K562 (cell line): ENCODE data around the gene KCNAB2. TPM values are rescaled to one million over a fixed set of nuclear protein-coding genes. Genes with fewer than 3 reads are reported as not detected.

Source experiments
- CBX3 ChIP-seq, 2 experiments: IDR thresholded peaks; 1 replicate in 1 of 2; 2 replicates in 1 of 2; pipeline ENCODE4 v1.6.1; 2012; ENCODE audit warnings: inconsistent platforms in 2 of 2, low read length in 2 of 2, borderline replicate concordance in 1 of 2, control low read depth in 1 of 2
- ETV1 ChIP-seq: fragments of 450-650 bp; conservative IDR thresholded peaks from 2 replicates; pipeline ENCODE4 v1.6.1; 2016; ENCODE audit warnings: missing genetic modification characterization, control low read depth, low read depth, missing compliant biosample characterization
- FOXP1 ChIP-seq: sonication (generic); formaldehyde crosslinking; IDR thresholded peaks from 2 replicates; pipeline ENCODE4 v1.8.0; 2022; ENCODE audit warnings: mild to moderate bottlenecking, missing genetic modification reagents
- KLF16 ChIP-seq: IDR thresholded peaks from 2 replicates; pipeline ENCODE4 v1.6.1; 2016; ENCODE audit warnings: antibody characterized with exemption
- NRF1 ChIP-seq, 2 experiments: fragments of 450-650 bp; IDR thresholded peaks in 1 of 2; conservative IDR thresholded peaks in 1 of 2; 2 replicates each; pipeline ENCODE4 v1.6.1; 2014; ENCODE audit warnings: mild to moderate bottlenecking in 2 of 2
- TCF7 ChIP-seq: sonication (generic); IDR thresholded peaks from 2 replicates; pipeline ENCODE4 v1.6.1; 2016; ENCODE audit warnings: antibody characterized with exemption, borderline replicate concordance
- ZKSCAN8 ChIP-seq: fragments of 200-800 bp; sonication (Bioruptor generic); IDR thresholded peaks from 2 replicates; pipeline ENCODE4 v1.6.1; 2016; ENCODE audit warnings: missing genetic modification characterization, missing compliant biosample characterization
- ZNF282 ChIP-seq: sonication (generic); formaldehyde crosslinking; IDR thresholded peaks from 2 replicates; pipeline ENCODE4 v1.8.1; 2023; ENCODE audit warnings: missing genetic modification reagents
- ZNF830 ChIP-seq: fragments of 250-450 bp; sonication (Bioruptor Pico); IDR thresholded peaks from 2 replicates; pipeline ENCODE4 v1.5.0; 2021; ENCODE audit warnings: mild to moderate bottlenecking
- polyA plus RNA-seq, 8 experiments: library from polyadenylated mRNA; depleted of rRNA in 4 of 8; stranded (reverse) in 5 of 8; unstranded in 3 of 8; fragments of >200 nt; fragmentation: Nextera tagmentation in 2 of 8; fragmentation: Illumina TruSeq in 1 of 8; extraction: Ambion mirVana in 2 of 8; extraction: Trizol in 1 of 8; gene quantifications; 2 replicates each; pipeline versions ENCODE4 v1.2.1 to v1.2.3, GENCODE V29; 2011 to 2014; ENCODE audit warnings: inconsistent platforms in 1 of 8, missing spikeins in 1 of 8
- total RNA-seq, 7 experiments: library from RNA; depleted of rRNA in 6 of 7; stranded (reverse); fragments of >200 nt in 6 of 7; fragmentation: Illumina TruSeq in 2 of 7; extraction: Trizol in 2 of 7; gene quantifications; 2 replicates each; pipeline versions ENCODE4 v1.2.1 to v1.2.3, GENCODE V29; 2011 to 2021; ENCODE audit warnings: low replicate concordance in 1 of 7
- TF ChIP-seq, protein P1 (sequence below): fragments of 450-650 bp; IDR thresholded peaks from 2 replicates; pipeline ENCODE4 v1.6.1; 2018; ENCODE audit not compliant: partially characterized antibody
- TF ChIP-seq, protein P2 (sequence below): fragments of 450-650 bp; IDR thresholded peaks from 2 replicates; pipeline ENCODE4 v1.6.1; 2016
- TF ChIP-seq, protein P3 (sequence below): sonication (generic); formaldehyde crosslinking; IDR thresholded peaks from 2 replicates; pipeline ENCODE4 v1.8.0; 2022; ENCODE audit warnings: mild to moderate bottlenecking, missing genetic modification reagents
- TF ChIP-seq, protein P4 (sequence below): fragments of 250-450 bp; sonication (Bioruptor Pico); IDR thresholded peaks from 2 replicates; pipeline ENCODE4 v1.5.0; 2021; ENCODE audit warnings: mild to moderate bottlenecking, moderate library complexity

The KCNAB2 gene
- total and polyA plus RNA-seq, 9 of the 15 experiments (the other 6 are each of a cell fraction or from before 2014, with no cell fraction given) = 1.8 to 15.8 (median 7.1) TPM

DNA sequence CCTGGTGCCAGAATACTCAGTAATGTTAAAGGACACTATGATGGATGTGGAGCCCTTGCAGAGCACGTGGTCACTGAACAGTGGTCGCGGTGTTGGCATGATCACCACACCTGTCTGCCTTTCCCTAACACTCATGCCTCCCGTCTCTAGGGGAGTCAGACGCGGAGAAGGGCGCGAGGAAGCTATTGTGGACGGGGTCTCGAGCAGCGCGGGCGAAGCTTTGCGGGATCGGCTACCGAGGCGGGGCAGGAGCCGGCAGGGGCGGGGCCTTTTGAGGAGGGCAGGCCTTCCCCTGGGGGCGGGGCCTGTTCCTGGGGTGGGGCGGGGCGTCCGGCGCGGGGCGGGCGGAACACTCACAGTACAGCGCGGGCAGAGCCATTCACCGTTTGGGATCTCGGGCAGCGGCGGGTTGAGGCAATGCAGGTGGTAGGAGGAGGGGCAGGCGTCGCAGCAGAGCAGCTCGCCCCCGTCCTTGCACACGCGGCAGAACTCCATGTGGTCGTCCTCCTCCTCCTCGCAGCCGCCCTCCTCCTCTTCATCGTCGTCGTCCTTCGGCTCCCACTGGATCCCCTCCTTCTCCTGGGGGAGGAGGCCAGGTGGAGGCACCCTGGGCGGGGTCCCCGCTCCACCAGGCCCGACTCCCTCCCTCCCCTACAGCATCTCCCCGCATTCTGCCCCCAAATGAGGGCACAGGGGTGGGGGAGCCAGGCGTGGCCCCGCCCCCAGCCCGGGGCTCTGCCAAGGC lies 103.0 kb downstream of the KCNAB2 start (continued):
- TF ChIP-seq, protein P1, sequence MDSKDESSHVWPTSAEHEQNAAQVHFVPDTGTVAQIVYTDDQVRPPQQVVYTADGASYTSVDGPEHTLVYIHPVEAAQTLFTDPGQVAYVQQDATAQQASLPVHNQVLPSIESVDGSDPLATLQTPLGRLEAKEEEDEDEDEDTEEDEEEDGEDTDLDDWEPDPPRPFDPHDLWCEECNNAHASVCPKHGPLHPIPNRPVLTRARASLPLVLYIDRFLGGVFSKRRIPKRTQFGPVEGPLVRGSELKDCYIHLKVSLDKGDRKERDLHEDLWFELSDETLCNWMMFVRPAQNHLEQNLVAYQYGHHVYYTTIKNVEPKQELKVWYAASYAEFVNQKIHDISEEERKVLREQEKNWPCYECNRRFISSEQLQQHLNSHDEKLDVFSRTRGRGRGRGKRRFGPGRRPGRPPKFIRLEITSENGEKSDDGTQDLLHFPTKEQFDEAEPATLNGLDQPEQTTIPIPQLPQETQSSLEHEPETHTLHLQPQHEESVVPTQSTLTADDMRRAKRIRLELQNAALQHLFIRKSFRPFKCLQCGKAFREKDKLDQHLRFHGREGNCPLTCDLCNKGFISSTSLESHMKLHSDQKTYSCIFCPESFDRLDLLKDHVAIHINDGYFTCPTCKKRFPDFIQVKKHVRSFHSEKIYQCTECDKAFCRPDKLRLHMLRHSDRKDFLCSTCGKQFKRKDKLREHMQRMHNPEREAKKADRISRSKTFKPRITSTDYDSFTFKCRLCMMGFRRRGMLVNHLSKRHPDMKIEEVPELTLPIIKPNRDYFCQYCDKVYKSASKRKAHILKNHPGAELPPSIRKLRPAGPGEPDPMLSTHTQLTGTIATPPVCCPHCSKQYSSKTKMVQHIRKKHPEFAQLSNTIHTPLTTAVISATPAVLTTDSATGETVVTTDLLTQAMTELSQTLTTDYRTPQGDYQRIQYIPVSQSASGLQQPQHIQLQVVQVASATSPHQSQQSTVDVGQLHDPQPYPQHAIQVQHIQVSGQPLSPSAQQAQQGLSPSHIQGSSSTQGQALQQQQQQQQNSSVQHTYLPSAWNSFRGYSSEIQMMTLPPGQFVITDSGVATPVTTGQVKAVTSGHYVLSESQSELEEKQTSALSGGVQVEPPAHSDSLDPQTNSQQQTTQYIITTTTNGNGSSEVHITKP = peak; percentile 39
- TF ChIP-seq, protein P2, sequence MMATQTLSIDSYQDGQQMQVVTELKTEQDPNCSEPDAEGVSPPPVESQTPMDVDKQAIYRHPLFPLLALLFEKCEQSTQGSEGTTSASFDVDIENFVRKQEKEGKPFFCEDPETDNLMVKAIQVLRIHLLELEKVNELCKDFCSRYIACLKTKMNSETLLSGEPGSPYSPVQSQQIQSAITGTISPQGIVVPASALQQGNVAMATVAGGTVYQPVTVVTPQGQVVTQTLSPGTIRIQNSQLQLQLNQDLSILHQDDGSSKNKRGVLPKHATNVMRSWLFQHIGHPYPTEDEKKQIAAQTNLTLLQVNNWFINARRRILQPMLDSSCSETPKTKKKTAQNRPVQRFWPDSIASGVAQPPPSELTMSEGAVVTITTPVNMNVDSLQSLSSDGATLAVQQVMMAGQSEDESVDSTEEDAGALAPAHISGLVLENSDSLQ = peak; percentile 13; the same call in 1 of the 2 replicates
- TF ChIP-seq ZKSCAN8 (CRISPR knock-in tag) (no peak), CBX3 (IDR thresholded peaks at IDR 0.05; ENCODE audit: borderline replicate concordance in 1 of 2, low read length in 2 of 2) (peak in 1 of 2 experiments; percentile 72; a peak in 1 of 3 replicates), ZNF830 (CRISPR knock-in tag) (no peak), ETV1 (tag) (0 out of 2 replicates have a peak, but pooled peaks have one; percentile 23), NRF1 (conservative IDR thresholded peaks at IDR 0.05 in 1 of 2, IDR thresholded peaks at IDR 0.05 in 1 of 2) (peak in 1 of 2 experiments; percentile 46; a peak in 2 of 4 replicates), ZNF282 (no peak), FOXP1 (CRISPR knock-in tag) (0 out of 2 replicates have a peak, but pooled peaks have one; percentile 54), KLF16 (no peak), TCF7 (no peak)
- TF ChIP-seq, protein P3, sequence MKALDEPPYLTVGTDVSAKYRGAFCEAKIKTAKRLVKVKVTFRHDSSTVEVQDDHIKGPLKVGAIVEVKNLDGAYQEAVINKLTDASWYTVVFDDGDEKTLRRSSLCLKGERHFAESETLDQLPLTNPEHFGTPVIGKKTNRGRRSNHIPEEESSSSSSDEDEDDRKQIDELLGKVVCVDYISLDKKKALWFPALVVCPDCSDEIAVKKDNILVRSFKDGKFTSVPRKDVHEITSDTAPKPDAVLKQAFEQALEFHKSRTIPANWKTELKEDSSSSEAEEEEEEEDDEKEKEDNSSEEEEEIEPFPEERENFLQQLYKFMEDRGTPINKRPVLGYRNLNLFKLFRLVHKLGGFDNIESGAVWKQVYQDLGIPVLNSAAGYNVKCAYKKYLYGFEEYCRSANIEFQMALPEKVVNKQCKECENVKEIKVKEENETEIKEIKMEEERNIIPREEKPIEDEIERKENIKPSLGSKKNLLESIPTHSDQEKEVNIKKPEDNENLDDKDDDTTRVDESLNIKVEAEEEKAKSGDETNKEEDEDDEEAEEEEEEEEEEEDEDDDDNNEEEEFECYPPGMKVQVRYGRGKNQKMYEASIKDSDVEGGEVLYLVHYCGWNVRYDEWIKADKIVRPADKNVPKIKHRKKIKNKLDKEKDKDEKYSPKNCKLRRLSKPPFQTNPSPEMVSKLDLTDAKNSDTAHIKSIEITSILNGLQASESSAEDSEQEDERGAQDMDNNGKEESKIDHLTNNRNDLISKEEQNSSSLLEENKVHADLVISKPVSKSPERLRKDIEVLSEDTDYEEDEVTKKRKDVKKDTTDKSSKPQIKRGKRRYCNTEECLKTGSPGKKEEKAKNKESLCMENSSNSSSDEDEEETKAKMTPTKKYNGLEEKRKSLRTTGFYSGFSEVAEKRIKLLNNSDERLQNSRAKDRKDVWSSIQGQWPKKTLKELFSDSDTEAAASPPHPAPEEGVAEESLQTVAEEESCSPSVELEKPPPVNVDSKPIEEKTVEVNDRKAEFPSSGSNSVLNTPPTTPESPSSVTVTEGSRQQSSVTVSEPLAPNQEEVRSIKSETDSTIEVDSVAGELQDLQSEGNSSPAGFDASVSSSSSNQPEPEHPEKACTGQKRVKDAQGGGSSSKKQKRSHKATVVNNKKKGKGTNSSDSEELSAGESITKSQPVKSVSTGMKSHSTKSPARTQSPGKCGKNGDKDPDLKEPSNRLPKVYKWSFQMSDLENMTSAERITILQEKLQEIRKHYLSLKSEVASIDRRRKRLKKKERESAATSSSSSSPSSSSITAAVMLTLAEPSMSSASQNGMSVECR (CRISPR knock-in tag) = 0 out of 2 replicates have a peak, but pooled peaks have one; percentile 35
- TF ChIP-seq, protein P4, sequence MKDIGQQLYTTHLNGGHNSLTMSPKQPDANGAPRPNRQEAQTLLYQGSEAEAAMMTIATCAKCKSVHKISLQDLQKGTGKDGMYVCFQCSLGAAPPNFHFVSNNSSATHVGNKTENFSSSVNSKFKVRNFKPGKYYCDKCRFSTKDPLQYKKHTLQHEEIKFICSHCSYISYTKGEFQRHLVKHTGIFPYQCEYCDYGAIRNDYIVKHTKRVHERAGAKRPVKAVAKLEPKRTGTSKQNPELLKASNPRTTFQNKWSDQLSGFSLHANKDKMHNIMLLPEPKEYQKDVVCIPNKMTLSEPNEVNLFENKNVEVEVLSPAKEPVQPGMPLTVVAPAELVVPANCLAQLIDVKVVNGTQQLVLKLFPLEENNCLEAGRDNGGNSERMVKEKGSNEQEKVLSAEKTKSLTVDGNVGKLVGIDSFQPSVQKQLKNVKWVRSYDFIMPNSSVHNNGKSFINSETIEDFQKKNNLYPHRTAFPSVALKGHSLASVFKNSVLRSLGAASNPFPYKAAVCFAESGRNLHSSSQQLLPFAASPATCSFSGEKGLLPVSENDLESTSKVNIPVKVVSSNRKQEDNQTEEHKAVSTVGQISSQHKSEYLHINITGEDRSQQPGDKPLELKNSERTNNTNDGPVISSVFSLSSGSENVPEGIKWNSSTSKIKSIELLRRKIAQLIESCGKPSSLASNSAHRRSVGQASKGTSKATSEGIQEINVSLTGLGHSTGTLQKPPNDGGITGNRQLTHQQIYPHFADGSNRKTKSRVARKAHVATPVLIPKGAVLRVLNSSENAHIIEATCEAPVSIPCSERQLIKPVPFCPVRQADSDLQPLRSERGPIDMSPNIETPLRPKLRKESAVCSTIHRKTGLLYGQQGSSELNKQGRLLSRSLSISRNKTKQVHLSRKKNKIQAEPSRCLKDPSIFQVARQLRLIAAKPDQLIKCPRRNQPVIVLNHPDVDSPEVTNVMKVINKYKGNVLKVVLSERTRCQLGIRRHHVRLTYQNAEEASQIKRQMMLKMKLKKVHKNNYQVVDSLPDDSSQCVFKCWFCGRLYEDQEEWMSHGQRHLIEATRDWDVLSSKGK (CRISPR knock-in tag) = no peak
